Left lobe of liver (tissue), 2 donors: ENCODE results near the gene C20orf144. TPM values are rescaled to one million over a fixed set of nuclear protein-coding genes. Genes with fewer than 3 reads are reported as not detected.

Experiments
- ATAC-seq: fragments of 200-7000 bp; cut with Tn5 transposase; one replicate; pipeline ENCODE4 v1.9.1; 2020; ENCODE audit warnings: mild to moderate bottlenecking, moderate library complexity
- DNase-seq: peaks from one replicate; pipeline ENCODE4 v3.0.0-alpha.2; 2020; ENCODE audit warnings: low spot score
- total RNA-seq: library from RNA; stranded (reverse); gene quantifications from one replicate; pipeline ENCODE4 v1.2.1, GENCODE V29; 2021
- donor health status: DM: no; HTN: no; CAD: no; lungs with moderate emphysema.
- donor health status: DM: no; HTN: yes; CAD: no.

The C20orf144 gene
- total RNA-seq, 1 donor from 2014 or later, result not detected

DNA sequence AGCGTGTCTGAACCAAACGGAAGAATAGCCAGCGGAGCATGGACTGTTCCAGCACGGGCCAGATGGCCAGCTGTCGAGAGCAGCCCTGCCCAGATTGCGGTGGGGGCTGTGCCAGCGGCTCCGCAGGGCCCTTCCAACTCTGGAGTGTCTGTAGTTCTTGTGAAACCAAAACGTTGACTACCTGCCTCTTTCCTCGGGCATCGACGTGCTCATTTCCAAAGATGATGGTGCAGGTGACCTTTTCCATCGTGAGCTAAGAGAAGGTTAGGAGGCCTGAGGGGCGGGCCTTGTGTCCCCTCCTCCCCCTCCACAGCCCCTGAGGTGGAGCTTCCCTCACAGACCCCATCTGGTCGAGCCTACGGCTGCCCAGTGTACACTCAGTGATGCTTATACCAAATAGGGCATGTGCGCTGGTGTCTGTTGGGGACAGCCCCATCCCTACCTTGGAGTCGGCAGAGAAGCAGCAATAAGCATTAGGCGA is 12.9 kb upstream of the C20orf144 start:
- ATAC-seq, result no peak

DNA sequence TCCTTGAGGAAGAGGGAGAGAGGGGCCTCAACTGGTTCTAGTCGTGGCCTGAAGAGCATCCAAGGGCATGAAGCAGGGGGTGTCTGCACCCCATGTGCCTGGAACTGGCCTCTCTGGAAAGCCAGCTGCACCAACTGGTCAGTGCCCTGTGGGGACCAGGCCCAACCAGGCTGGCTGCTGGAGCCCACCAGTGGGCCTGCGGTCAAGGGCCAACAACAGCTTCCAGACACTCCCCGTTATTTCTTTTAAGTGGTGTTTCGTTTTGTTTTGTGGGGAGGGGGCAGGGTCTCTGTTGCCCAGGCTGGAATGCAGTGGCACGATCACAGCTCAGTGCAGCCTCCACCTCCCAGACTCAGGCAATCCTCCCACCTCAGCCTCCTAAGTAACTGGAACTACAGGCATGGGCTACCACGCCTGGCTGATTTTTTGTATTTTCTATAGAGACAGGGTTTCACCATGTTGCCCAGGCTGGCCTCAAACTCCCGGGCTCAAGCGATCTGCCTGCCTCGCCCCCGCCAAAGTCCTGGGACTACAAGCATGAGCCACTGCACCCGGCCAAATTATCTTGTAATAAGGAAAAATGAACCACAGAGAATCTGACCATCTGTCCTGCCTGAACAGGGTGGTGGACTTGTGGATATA is 11.9 kb upstream of the C20orf144 start:
- ATAC-seq (no peak), DNase-seq (no peak)

More for the DNA sequence above, 12.9 kb upstream of the C20orf144 start:
- no peak for DNase-seq

- no peak for ATAC-seq
- DNase-seq, result no peak
Observed at GRCh38 chr20:33650753-33651561, 11.2 kb upstream of the C20orf144 start.

- DNase-seq (no peak), ATAC-seq (no peak)
Observed at GRCh38 chr20:33651562-33652048, 10.5 kb upstream of the C20orf144 start.

DNA sequence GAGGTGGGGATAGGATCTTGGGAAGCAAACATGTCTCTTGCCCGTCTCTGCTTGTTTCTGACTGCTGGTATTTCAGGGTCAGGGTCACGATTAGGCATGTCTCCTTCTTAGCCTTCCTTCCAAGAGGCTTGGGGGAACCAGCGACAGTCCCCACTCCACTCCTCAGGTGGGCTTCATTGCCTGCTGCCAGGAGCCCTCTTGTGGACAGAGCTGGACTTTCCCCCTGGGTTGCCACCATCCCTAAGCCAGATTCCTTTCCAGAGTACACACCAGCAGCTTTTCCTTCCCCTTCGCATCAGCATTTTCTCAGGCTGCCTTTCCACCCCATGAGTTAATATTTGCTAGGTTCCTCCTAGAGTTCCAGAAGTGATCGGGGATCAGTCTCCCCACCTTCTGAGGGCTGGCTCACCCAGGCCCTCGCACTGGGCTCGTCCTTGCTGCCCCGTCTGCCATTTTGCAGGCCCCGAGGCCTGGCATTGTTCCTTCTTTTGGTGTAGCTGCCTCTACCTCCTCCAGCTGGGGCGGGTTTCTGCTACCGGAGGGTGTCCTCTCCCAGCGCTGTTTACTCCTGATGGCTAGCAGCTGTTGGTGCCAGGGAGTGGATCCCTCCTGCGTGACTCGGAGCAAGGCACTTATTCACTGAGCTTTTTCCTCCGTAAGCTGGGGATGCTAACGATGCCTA is 8.8 kb upstream of the C20orf144 start:
- DNase-seq, result no peak
- ATAC-seq, result peak; percentile 84

GRCh38 chr20:33653900-33654596 is 8.1 kb upstream of the C20orf144 start:
- ATAC-seq, result peak; percentile 16
- DNase-seq, result no peak

DNA sequence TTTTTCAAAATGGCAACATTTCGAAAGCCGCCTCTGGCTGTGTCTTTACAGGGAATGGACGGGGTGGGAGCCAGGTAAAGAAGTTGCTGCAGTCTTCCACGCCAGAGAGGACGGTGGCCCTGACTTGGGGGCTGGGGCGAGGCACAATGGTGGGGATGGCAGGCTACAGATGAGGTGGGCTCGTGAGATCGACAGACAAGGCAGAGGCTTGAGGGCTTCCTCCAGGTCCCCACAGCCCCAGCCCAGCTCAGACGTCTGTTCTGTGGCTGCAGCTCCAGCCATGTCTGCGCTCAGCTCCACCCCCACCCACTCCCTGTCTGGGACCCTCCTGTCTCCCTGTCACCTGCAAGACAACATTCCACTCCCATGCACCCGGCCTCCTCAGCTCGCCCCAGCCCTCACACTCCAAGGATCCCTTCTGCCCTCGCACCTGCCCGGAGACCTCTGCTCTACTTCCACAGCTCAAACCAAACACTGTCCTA is 7.4 kb upstream of the C20orf144 start:
- ATAC-seq (no peak), DNase-seq (no peak)

DNA sequence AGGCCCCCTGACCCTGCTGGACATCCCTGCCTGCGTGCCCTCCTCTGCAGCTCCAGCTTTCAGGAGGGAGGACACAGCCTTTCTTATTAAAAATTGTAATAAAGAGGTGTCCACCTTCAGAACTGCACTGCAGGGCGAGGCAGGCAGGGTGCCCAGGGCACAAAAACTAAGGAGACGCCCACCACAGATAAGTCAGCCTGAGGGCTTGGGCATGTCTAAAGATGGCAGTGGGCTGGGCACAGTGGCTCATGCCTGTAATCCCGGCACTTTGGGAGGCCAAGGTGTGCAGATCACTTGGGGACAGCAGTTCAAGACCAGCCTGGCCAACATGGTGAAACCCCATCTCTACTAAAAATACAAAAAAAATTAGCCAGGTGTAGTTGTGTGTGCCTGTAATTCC is 7.0 kb upstream of the C20orf144 start:
- ATAC-seq (no peak), DNase-seq (no peak)

- no peak for ATAC-seq
- DNase-seq, result no peak
Observed at GRCh38 chr20:33656010-33656782, 5.9 kb upstream of the C20orf144 start.

- DNase-seq (no peak), ATAC-seq (no peak)
Observed at GRCh38 chr20:33656783-33657703, 5.1 kb upstream of the C20orf144 start.

DNA sequence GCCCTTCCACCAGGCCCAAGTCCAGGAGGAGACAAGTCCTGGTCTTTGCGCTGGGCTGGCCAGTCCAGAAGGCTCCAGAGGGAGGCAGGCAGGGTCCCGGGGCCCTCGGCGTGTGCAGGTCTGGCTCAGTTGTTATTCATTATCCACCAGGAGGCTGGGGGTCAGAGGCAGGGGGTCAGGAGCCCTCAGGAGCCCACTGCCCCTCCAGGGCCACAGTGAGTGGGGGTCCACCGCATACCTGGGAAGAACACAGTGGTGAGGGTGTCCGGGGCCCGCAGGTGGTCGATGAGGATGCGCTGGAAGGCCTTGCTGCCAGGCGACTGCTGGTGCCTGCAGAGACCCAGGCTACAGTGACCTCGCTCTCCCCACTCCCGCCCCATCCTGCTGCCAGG is 4.4 kb upstream of the C20orf144 start:
- DNase-seq, result no peak

GRCh38 chr20:33658510-33658909 is 3.6 kb upstream of the C20orf144 start:
- DNase-seq (no peak), ATAC-seq (no peak)

More for the DNA sequence above, 4.4 kb upstream of the C20orf144 start:
- no peak for ATAC-seq

- DNase-seq (no peak), ATAC-seq (no peak)
Observed at GRCh38 chr20:33658929-33659328, 3.2 kb upstream of the C20orf144 start.

- no peak for DNase-seq
- ATAC-seq, result no peak
Observed at GRCh38 chr20:33659341-33660034, 2.6 kb upstream of the C20orf144 start.

DNA sequence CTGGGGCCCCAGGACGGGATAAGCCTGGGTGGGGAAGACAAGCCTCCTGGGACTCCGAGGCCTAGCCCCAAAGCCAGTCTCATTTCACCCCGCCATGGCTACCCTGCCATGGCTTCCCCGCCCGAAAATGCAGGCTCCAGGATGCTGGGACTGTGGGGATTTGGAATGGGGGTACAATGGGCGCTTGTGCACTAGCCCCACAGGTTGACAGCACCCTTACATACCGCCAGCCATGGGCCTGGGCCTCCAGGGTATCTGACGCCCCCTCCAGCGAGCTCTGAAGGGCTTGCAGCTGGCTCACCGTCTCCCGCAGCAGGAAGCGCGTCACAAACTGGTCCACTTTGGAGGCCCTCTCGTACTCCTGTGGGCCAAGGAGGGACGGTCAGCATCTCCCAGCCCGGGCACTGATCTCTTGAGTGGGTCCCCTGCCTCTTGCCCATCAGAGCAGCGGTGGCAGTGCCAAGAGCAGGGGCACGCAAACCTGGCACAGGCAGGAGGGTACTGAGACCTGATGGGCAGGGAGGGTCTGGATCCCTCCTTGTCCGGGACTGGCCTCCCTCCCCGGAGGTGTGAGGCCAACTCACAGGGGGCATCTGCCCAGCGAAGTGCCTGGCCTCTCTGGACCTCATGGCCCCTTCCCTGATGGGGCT is 2.0 kb upstream of the C20orf144 start:
- ATAC-seq (no peak), DNase-seq (no peak)

- DNase-seq, result no peak
- no peak for ATAC-seq
Observed at GRCh38 chr20:33660685-33661058, 1.5 kb upstream of the C20orf144 start.

DNA sequence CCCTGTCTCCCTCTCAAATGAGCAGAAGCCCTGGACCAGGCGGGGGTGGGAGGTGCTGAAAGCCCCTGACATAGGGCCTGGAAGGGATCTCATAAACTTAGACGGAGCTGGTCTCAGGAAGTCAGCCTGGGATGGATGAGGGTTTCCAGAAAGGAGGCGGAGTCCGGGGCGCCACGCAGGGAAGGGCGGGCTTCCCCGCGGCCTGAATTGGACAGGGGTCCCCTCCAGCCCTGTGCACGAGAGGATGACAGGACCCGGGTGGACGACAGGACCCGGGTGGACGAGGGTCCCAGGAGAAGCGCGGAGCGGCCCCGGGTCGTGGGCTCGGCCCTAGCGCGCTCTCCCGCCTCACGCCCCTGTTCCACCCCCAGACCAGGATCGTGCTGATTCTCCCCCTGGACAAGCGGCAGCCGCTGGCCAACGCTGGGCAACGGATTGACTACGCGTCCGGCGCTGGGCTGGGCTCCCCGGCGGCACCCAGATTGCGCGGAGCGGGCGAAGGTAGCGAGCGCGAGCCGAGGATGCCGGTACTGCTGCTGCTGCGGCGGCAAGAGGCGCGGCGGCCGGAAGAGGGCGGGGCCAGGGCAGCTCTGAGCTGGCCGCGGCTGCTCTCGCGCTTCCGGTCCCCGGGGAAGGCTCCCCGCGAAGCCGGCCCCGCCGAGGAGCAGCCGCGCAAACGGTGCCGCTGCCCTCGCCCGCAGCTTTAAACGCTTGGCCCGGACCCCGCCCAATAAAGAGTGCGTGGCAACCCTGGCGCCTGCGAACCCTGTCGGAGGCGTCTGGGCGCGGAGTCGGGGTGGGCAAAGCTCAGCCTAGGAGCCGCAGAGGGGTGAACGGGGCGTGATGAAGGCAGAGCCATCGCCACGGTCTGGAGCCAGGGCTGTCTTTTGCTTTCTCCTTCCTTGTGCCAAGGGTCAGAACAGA is 1.3 kb downstream of the C20orf144 start:
- DNase-seq, result peak; percentile 81
- ATAC-seq, result peak; percentile 65
